GM12892 (cell line): ENCODE data around the gene OIT3.

ENCODE experiments used
- POLR2A ChIP-seq: IDR thresholded peaks from 2 replicates; pipeline ENCODE4 v1.6.1; 2011; ENCODE audit warnings: low read depth, low read length, control low read depth
- POLR2AphosphoS5 ChIP-seq: IDR thresholded peaks from 2 replicates; pipeline ENCODE4 v1.6.1; 2011; ENCODE audit warnings: low read depth, low read length, control low read depth
- TAF1 ChIP-seq: IDR thresholded peaks from 2 replicates; pipeline ENCODE4 v1.6.1; 2011; ENCODE audit warnings: low read depth, mild to moderate bottlenecking, control low read depth, low read length, borderline replicate concordance

DNA sequence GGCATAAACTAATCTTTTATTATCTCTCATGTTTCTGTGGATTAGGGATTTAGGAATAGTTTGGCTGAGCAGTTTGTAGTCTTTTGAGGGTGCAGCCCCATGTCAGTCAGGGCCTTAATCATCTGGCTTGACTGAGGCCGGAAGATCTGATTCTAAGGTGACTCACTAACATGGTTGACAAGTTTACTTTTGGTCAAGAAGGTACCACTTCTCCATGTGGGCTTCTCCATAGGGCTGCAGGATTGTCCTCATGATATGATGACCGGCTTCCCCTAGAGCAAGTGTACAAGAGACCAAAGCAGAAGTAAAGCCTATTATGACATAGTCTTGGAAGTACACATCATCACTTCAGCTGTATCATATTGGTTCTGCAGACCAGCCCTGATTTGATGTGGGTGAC lies 45.9 kb upstream of the OIT3 start:
- TF ChIP-seq POLR2AphosphoS5 (no peak), POLR2A (no peak), TAF1 (no peak)
